Eye (tissue), 1 donor: Measurements from ENCODE around the gene DCTN2.

ENCODE experiments used
- DNase-seq: peaks from one replicate; pipeline ENCODE4 v3.0.0-alpha.2; 2015

DCTN2 gene

GRCh38 chr12:57487055-57487596, 59.9 kb downstream of the DCTN2 start:
- no peak for DNase-seq

- DNase-seq: no peak
These were observed 61.3 kb downstream of the DCTN2 start for GRCh38 chr12:57485695-57486094.

GRCh38 chr12:57483466-57483865, 63.5 kb downstream of the DCTN2 start:
- DNase-seq: peak; percentile 10

- no peak for DNase-seq
These were observed 65.3 kb downstream of the DCTN2 start for GRCh38 chr12:57481671-57482070.
